Cardiac muscle cell (in vitro differentiated cells and primary cell): Measurements from ENCODE around the gene TANC2. TPM values are rescaled to one million over a fixed set of nuclear protein-coding genes. Genes with fewer than 3 reads are reported as not detected.
A peak's percentile ranks its signal among the peaks of the same experiment; 100 is the strongest.

ENCODE experiments used
- DNase-seq, 2 donors: peaks; one replicate each; pipeline versions ENCODE4 v3.0.0 to v3.0.0-alpha.2; 2010 to 2017; ENCODE audit warnings: low read depth in 1 of 2, low spot score in 1 of 2
- H3K27ac ChIP-seq: fragments of 200-600 bp; sonication (generic); 2 replicates; pipeline ENCODE4 v1.5.1; 2016
- H3K27me3 ChIP-seq: fragments of 200-600 bp; sonication (generic); 2 replicates; pipeline ENCODE4 v1.6.0; 2016; ENCODE audit warnings: control low read depth
- H3K36me3 ChIP-seq: fragments of 200-600 bp; sonication (generic); 2 replicates; pipeline ENCODE4 v1.5.1; 2016; ENCODE audit warnings: control low read depth
- H3K4me1 ChIP-seq: fragments of 200-600 bp; sonication (generic); 2 replicates; pipeline ENCODE4 v1.8.1; 2017; ENCODE audit warnings: low read depth, mild to moderate bottlenecking, mixed run types
- H3K4me3 ChIP-seq: fragments of 200-600 bp; sonication (generic); 2 replicates; pipeline ENCODE4 v1.5.1; 2016; ENCODE audit warnings: mild to moderate bottlenecking
- H3K9me3 ChIP-seq: fragments of 200-600 bp; sonication (generic); 2 replicates; pipeline ENCODE4 v1.5.1; 2017; ENCODE audit warnings: low read depth, mild to moderate bottlenecking, control low read depth
- polyA plus RNA-seq: library from polyadenylated mRNA; unstranded; fragments of >200 nt; fragmentation: Nextera tagmentation; extraction: Ambion mirVana; gene quantifications from 2 replicates; pipeline ENCODE4 v1.2.1, GENCODE V29; 2016
- total RNA-seq: library from RNA; depleted of rRNA; stranded (reverse); fragments of >200 nt; gene quantifications from 2 replicates; pipeline ENCODE4 v1.2.3, GENCODE V29; 2016
- TF ChIP-seq, protein P1 (sequence below): IDR thresholded peaks from 2 replicates; pipeline ENCODE4 v1.5.1; 2012; ENCODE audit warnings: low read depth, mild to moderate bottlenecking, low read length

TANC2 gene
- total and polyA plus RNA-seq, 2 experiments from 2014 or later: 49.1 to 161 TPM

DNA sequence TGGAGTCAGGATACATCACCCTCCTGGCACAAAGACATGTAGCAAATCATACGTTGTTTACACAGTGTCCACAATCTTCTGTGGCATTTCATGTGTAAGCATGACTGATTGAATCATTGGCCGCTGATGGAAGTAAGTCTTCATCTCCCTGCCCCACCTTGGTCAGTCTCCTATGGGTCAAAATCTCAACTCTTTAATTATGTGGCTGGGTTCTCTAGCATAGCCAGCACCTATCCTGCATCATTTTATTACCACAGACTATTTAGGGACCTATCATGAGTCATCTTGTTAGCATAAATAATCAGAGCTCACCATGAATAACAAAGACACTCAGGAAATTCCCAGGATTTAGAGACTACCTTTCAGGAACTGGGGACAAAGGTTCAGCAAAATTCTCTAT, 15.9 kb downstream of the TANC2 start:
- H3K4me3 ChIP-seq: no peak overlapping the region
- no peaks in the 10 kb centered on the region for H3K36me3 ChIP-seq
- H3K27me3 ChIP-seq: no peaks in the 10 kb centered on the region
- peaks cover 10% of the 10 kb centered on the region for H3K4me1 ChIP-seq
- TF ChIP-seq, protein P1, sequence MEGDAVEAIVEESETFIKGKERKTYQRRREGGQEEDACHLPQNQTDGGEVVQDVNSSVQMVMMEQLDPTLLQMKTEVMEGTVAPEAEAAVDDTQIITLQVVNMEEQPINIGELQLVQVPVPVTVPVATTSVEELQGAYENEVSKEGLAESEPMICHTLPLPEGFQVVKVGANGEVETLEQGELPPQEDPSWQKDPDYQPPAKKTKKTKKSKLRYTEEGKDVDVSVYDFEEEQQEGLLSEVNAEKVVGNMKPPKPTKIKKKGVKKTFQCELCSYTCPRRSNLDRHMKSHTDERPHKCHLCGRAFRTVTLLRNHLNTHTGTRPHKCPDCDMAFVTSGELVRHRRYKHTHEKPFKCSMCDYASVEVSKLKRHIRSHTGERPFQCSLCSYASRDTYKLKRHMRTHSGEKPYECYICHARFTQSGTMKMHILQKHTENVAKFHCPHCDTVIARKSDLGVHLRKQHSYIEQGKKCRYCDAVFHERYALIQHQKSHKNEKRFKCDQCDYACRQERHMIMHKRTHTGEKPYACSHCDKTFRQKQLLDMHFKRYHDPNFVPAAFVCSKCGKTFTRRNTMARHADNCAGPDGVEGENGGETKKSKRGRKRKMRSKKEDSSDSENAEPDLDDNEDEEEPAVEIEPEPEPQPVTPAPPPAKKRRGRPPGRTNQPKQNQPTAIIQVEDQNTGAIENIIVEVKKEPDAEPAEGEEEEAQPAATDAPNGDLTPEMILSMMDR: no peak
- H3K27ac ChIP-seq: no peak overlapping the region
- no peak for DNase-seq
- H3K9me3 ChIP-seq: no peaks in the 10 kb centered on the region

DNA sequence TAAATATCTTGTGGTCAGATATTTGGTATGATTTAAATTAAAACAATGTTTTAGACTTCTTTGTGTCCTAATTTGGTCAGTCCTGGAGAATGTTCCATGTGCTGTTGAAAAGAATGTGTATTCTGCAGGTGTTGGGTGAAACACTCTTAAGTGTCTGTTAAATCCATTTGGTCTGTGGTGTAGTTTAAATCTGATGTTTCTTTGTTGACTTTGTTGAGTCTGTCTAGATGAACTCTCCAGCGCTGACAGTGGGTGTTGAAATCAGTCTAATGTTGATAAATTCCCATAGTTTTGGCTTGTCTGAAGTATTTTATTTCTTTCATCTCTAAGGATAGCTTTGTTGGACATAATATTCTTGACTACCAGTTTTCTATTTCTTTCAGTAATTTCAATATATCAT, 18.8 kb downstream of the TANC2 start:
- TF ChIP-seq, protein P1: no peak
- Histone ChIP-seq H3K27me3 (no peaks in the 10 kb centered on the region), H3K4me1 (peaks cover 10% of the 10 kb centered on the region), H3K27ac (no peak overlapping the region), H3K36me3 (no peaks in the 10 kb centered on the region), H3K4me3 (no peak overlapping the region), H3K9me3 (no peaks in the 10 kb centered on the region)
- no peak for DNase-seq

DNA sequence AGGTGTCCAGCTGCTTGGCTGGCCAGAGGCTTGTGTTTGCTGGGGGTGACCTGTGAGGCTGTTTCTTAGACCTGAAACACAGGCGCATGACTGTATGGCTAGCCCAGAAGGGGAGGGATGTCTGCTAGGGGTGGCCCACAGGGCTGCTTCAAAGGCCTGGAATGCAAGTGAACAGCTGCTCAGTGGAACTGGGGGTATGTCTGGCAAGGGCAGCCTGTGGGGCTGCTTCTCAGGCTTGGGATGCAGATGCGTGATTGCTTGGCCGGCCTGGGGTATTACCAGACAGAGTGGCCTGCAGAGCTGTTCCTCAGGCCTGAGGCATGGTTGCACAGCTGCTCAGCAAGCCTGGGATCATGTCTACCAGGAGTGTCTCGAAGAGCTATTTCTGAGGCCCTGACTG, 20.5 kb downstream of the TANC2 start:
- Histone ChIP-seq H3K9me3 (no peaks in the 10 kb centered on the region), H3K27me3 (no peaks in the 10 kb centered on the region), H3K4me1 (peaks cover 10% of the 10 kb centered on the region), H3K27ac (peak overlapping the region; percentile 30), H3K4me3 (no peak overlapping the region), H3K36me3 (no peaks in the 10 kb centered on the region)
- TF ChIP-seq, protein P1: no peak
- no peak for DNase-seq

DNA sequence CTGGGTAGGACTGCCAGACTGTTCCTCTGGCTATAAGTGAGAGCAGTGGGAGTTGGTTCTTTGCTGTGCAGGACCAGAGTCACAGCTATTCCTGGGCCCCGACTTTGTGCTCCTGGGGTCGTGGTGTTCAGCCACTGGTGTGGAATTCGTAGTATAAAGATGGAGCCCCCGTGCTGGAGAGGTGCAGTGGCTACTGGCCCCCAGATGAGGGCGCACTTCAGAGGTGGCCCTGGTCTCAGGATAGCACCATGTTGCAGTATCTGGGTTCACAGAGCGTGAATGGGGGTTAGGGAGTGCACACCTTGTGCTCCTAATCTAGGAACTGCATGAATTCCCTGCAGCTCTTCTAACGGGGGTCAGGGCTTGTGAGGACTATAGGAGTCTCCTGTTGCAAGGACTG, 21.1 kb downstream of the TANC2 start:
- H3K27ac ChIP-seq: no peak overlapping the region
- no peaks in the 10 kb centered on the region for H3K36me3 ChIP-seq
- no peaks in the 10 kb centered on the region for H3K27me3 ChIP-seq
- no peaks in the 10 kb centered on the region for H3K9me3 ChIP-seq
- DNase-seq: no peak
- TF ChIP-seq, protein P1: peak; percentile 22
- no peak overlapping the region for H3K4me3 ChIP-seq
- H3K4me1 ChIP-seq: peaks cover 10% of the 10 kb centered on the region

DNA sequence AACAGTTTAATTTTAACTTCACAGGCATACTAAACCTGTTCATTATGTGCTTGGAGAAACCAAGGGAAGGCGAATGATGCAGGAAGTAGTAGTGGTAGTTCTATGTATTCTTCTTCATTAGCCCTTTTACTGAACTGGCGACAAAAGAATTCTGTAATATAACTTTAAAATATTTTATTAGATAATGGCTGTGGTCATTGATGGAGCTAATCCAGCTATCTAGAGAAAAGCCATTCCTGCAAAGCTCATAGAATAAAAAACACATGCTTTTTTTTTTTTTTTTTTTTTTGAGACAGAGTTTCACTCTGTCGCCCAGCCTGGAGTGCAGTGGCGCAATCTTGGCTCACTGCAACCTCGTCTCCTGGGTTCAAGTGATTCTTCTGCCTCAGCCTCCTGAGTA, 23.5 kb downstream of the TANC2 start:
- Histone ChIP-seq H3K4me1 (peaks cover 7% of the 10 kb centered on the region), H3K27ac (no peak overlapping the region), H3K36me3 (no peaks in the 10 kb centered on the region), H3K4me3 (no peak overlapping the region), H3K27me3 (no peaks in the 10 kb centered on the region), H3K9me3 (no peaks in the 10 kb centered on the region)
- TF ChIP-seq, protein P1: no peak
- no peak for DNase-seq

DNA sequence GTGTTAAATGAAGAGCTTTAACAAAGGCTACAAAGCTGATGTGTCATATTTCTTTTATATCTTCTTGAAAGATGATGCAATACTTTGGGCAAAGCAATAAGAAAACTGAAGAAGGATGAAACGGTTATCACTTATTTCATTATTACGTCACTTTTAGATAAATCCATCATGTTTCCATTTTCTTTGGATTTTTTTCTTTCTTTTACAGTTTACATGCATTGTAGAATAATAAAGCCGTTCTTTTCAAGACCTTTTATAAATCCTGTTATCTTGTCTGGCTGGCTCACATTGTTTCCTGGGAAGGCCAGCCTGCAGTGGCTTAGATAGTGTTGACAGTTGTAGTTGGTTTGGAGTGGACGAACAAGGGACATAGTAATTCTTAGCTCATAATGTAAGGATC, 28.9 kb downstream of the TANC2 start:
- no peaks in the 10 kb centered on the region for H3K9me3 ChIP-seq
- no peaks in the 10 kb centered on the region for H3K27me3 ChIP-seq
- no peaks in the 10 kb centered on the region for H3K36me3 ChIP-seq
- peak; percentile 37 to 49 for DNase-seq
- no peak overlapping the region for H3K27ac ChIP-seq
- TF ChIP-seq, protein P1: no peak
- H3K4me3 ChIP-seq: no peak overlapping the region
- H3K4me1 ChIP-seq: peaks cover 35% of the 10 kb centered on the region
